Aorta (tissue), 5 donors: ENCODE measurements around the gene MAN2B2. TPM values are rescaled to one million over a fixed set of nuclear protein-coding genes. Genes with fewer than 3 reads are reported as not detected.
A peak's percentile ranks its signal among the peaks of the same experiment; 100 is the strongest.

Experiments used
- ATAC-seq: fragments of 200-7000 bp; cut with Tn5 transposase; one replicate; pipeline ENCODE4 v1.9.1; 2022; ENCODE audit warnings: moderate library complexity; ENCODE audit not compliant: low FRiP score
- DNase-seq, 2 donors: peaks; one replicate each; pipeline ENCODE4 v3.0.0-alpha.2; 2020
- H3K27ac ChIP-seq, 2 donors: one replicate each; pipeline ENCODE4 v1.5.1; 2013; ENCODE audit warnings: low read length in 2 of 2, mild to moderate bottlenecking in 2 of 2, moderate library complexity in 2 of 2, control low read depth in 1 of 2, inconsistent platforms in 1 of 2, low read depth in 1 of 2
- H3K27me3 ChIP-seq, 2 donors: one replicate each; pipeline ENCODE4 v1.6.1; 2013; ENCODE audit warnings: control low read depth in 1 of 2, low read length in 1 of 2, mild to moderate bottlenecking in 1 of 2, moderate library complexity in 1 of 2; ENCODE audit not compliant: insufficient read depth in 2 of 2, control insufficient read depth in 1 of 2
- H3K36me3 ChIP-seq, 2 donors: one replicate each; pipeline ENCODE4 v1.6.1; 2013; ENCODE audit warnings: control low read depth in 1 of 2, low read length in 1 of 2, mild to moderate bottlenecking in 1 of 2; ENCODE audit not compliant: insufficient read depth in 2 of 2, control insufficient read depth in 1 of 2
- H3K4me1 ChIP-seq, 2 donors: one replicate each; pipeline ENCODE4 v1.6.1; 2013; ENCODE audit warnings: low read length in 2 of 2, control low read depth in 1 of 2, mild to moderate bottlenecking in 1 of 2, moderate library complexity in 1 of 2; ENCODE audit not compliant: insufficient read depth in 2 of 2, control insufficient read depth in 1 of 2
- H3K4me3 ChIP-seq, 2 donors: one replicate each; pipeline ENCODE4 v1.5.1; 2013; ENCODE audit warnings: low read length in 2 of 2, control low read depth in 1 of 2, mild to moderate bottlenecking in 1 of 2
- H3K9me3 ChIP-seq: one replicate; pipeline ENCODE4 v1.6.1; 2013; ENCODE audit warnings: mild to moderate bottlenecking, low read length; ENCODE audit not compliant: control insufficient read depth
- WGBS, 2 donors: extraction: QIAGEN DNeasy Blood & Tissue Kit; methylation state at CpG; one replicate each; pipeline ENCODE4 v1.1.7; 2013; 5-methylcytosine and 5-hydroxymethylcytosine counted together
- intact Hi-C, 2 donors: fragments of 100-400 bp; cut with DNase I; formaldehyde crosslinking; loops; one replicate each; pipeline versions ENCODE4 v1.14.2 to v1.15.0; 2022
- long read RNA-seq, 2 donors: library from polyadenylated mRNA; unstranded; transcript quantifications; one replicate each; pipeline ENCODE4 v2.0.0, GENCODE V29; 2020 to 2021
- polyA plus RNA-seq, 2 donors: library from polyadenylated mRNA; stranded (reverse); fragments of 200-250 nt; gene quantifications; one replicate each; pipeline ENCODE4 v1.2.3, GENCODE V29; 2013
- total RNA-seq, 2 donors: library from RNA; stranded (reverse); fragmentation: NEBNext Ultra II Directional; extraction: Animal tissue kit (Norgen Biotek cat#: 25700); gene quantifications; one replicate each; pipeline ENCODE4 v1.2.1, GENCODE V29; 2021
- donor health status: healthy with polysubstance abuse.
- donor health status: Bipolar disorder and iron deficiency.
- donor health status: DM: no; HTN: no; CAD: no.
- donor health status: DM: no; HTN: no; CAD: no.
- donor health status: DM: yes; HTN: yes; CAD: no.

MAN2B2 gene
- total RNA-seq, result 10 to 100 TPM; 44.8 to 58.0 TPM
- 10 to 100 TPM; 13.1 to 40.3 TPM for polyA plus RNA-seq
- long read RNA-seq, donor 1, full-length matches to known transcripts, result 4 of 86 reads
- long read RNA-seq, donor 1, partial matches to known transcripts, result 74 of 86 reads
- long read RNA-seq, donor 1, other reads (novel, unspliced or antisense), result 8 of 86 reads
- long read RNA-seq, donor 2, full-length matches to known transcripts, result 3 of 28 reads
- long read RNA-seq, donor 2, partial matches to known transcripts, result 14 of 28 reads
- long read RNA-seq, donor 2, other reads (novel, unspliced or antisense), result 11 of 28 reads

DNA sequence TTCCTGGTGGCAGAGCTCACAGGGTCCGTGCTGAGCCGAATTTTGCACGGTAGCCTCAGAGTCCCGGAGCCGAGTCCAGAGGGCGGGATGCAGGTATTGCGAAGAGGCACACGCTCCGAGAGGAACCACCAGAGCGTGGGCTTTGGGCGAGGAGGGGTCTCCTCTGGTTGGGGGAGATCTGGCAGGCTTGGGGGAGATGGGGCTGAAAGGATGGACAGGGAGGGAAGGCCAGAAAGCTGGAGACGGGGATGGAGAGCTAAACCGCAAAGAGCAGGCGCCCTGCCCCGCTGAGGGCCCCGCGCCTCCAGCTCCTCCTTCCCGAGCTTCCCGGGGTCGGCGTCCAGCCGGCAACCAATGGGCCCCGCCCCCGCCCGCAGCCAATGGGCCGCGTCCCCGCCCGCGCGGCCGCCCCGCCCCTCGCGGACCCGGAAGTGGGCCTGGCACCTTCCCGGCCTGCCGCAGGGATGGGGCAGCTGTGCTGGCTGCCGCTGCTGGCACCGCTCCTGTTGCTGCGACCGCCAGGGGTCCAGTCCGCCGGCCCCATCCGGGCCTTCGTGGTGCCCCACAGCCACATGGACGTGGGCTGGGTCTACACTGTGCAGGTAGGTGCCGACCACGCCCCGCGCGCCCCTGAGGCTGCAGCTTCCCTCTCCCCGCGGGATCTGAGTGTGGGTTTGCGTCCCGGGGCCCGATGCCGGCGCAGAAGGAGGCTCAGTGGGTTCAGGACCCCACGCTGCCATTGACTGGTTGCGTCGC lies at the start of gene MAN2B2:
Gene MAN2B2, plus strand, starts transcription at position 443 of the 756 bp plus-strand sequence. Its CDS starts 22 bp downstream, at position 465.
- Histone ChIP-seq H3K4me3 (peak within 1 kb of the TSS; percentile 44 to 55), H3K27ac (no peak within 1 kb of the TSS), H3K4me1 (no peaks in the 10 kb centered on the region), H3K27me3 (no peaks in the 10 kb centered on the region), H3K36me3 (peaks cover 0 to 3% of the 10 kb centered on the region in 2 donors), H3K9me3 (no peaks in the 10 kb centered on the region)
- peak; percentile 94 for ATAC-seq
- DNase-seq, result peak; percentile 92 to 95
- WGBS, 2 donors, result 0 to 1% methylated on average over 47 to 62 of the region's 62 CpGs
- intact Hi-C loops, result no loop called here

DNA sequence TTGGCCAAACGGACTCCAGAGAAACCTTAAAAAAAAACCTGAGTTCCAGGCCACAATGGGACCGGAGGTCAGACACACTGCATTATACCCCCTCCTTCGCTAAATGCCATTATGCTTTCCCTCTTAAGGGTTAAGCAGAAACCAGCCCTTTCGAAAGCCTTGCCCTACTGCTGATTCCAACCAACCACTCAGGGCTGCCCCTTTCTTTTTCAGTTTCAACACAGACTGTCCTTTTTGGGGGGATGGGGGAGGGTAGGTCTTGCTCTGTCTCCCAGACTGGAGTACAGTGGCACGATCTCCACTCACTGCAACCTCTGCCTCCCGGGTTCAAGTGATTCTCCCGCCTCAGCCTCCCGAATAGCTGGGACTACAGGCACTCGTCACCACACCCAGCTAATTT lies 49.5 kb upstream of the MAN2B2 start:
- DNase-seq (no peak), ATAC-seq (no peak)
- 88 to 93% methylated on average over 9 of the region's 9 CpGs for WGBS, 2 donors

DNA sequence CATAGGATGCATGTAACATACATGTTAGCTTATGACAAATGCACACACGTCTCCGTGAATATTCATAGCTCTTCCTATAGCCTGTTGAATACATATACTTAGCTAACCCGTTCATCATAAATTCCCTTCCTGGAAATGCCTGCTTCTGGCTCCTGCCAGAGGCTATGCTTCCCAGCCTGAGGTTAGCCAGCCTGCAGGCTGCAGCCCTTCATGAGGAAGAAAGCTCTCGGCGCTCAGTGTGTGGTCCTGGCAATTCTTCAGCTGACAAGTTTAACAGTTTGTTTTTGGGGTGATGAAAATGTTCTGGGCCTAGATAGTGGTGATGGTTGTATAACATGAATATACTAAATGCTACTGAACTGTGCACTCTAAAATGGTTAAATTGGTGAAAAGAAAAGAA lies 48.8 kb upstream of the MAN2B2 start:
- H3K27me3 ChIP-seq, result no peaks in the 10 kb centered on the region
- ATAC-seq, result no peak
- H3K4me1 ChIP-seq, result no peaks in the 10 kb centered on the region
- H3K4me3 ChIP-seq, result no peak overlapping the region
- H3K9me3 ChIP-seq, result no peaks in the 10 kb centered on the region
- no peaks in the 10 kb centered on the region for H3K36me3 ChIP-seq
- H3K27ac ChIP-seq, result no peak overlapping the region
- no peak for DNase-seq
- intact Hi-C loops, result no loop called here
- WGBS, 2 donors, result 65 to 70% methylated on average over 5 of the region's 5 CpGs

More for the DNA sequence above, 49.5 kb upstream of the MAN2B2 start:
- intact Hi-C loops, result no loop called here
- Histone ChIP-seq H3K27me3 (no peaks in the 10 kb centered on the region), H3K9me3 (no peaks in the 10 kb centered on the region), H3K27ac (no peak overlapping the region), H3K36me3 (no peaks in the 10 kb centered on the region), H3K4me3 (no peak overlapping the region), H3K4me1 (no peaks in the 10 kb centered on the region)

DNA sequence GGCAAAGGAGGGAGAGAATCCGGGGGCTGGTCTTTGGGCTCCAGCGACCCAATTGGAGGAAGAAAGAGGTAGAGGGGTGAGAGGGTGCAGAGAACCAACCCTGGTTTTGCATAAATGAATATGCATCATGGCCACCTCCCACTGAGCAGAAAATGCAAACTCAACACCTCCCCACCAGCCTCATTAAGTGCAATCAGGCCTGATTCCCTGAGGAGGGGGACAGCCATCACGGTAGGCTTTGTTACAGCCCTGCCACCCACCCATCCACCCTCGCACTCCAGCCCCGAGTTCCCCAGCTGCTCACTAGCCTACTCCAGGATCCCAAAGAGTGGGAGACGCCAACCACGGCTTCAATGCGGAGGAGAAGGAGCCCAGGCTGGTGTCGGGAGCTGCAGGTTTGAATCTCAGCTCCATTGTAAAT lies 48.3 kb upstream of the MAN2B2 start:
- intact Hi-C loops, result no loop called here
- DNase-seq (no peak), ATAC-seq (no peak)
- H3K4me3 ChIP-seq, result no peak overlapping the region
- WGBS, 2 donors, result 62 to 70% methylated on average over 9 of the region's 9 CpGs
- no peaks in the 10 kb centered on the region for H3K9me3 ChIP-seq
- no peaks in the 10 kb centered on the region for H3K4me1 ChIP-seq
- no peak overlapping the region for H3K27ac ChIP-seq
- H3K27me3 ChIP-seq, result no peaks in the 10 kb centered on the region
- H3K36me3 ChIP-seq, result no peaks in the 10 kb centered on the region

DNA sequence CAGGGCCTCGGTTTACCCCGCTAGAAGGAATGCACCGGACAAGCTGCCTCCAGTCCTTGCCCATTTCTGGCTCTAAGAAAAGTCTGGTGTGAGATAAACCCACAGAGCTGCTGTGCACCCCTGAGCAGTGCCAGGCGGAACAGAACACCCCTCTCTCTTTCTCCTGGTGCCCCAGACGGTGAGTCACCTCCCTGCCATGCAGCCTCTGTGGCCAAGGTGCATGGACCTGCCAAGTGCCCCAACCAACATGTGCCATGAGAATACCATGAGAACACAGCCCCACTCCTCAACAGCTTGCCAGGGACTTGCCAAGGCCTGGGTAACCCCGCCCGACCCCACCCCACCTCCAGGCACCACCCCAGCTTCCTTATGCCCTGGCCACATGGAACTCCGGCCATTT lies 47.7 kb upstream of the MAN2B2 start:
- H3K4me1 ChIP-seq, result no peaks in the 10 kb centered on the region
- intact Hi-C loops, result no loop called here
- H3K27ac ChIP-seq, result no peak overlapping the region
- H3K27me3 ChIP-seq, result no peaks in the 10 kb centered on the region
- no peak for DNase-seq
- no peak for ATAC-seq
- H3K9me3 ChIP-seq, result peaks cover 1% of the 10 kb centered on the region
- no peaks in the 10 kb centered on the region for H3K36me3 ChIP-seq
- no peak overlapping the region for H3K4me3 ChIP-seq
- 74 to 83% methylated on average over 7 to 8 of the region's 8 CpGs for WGBS, 2 donors

DNA sequence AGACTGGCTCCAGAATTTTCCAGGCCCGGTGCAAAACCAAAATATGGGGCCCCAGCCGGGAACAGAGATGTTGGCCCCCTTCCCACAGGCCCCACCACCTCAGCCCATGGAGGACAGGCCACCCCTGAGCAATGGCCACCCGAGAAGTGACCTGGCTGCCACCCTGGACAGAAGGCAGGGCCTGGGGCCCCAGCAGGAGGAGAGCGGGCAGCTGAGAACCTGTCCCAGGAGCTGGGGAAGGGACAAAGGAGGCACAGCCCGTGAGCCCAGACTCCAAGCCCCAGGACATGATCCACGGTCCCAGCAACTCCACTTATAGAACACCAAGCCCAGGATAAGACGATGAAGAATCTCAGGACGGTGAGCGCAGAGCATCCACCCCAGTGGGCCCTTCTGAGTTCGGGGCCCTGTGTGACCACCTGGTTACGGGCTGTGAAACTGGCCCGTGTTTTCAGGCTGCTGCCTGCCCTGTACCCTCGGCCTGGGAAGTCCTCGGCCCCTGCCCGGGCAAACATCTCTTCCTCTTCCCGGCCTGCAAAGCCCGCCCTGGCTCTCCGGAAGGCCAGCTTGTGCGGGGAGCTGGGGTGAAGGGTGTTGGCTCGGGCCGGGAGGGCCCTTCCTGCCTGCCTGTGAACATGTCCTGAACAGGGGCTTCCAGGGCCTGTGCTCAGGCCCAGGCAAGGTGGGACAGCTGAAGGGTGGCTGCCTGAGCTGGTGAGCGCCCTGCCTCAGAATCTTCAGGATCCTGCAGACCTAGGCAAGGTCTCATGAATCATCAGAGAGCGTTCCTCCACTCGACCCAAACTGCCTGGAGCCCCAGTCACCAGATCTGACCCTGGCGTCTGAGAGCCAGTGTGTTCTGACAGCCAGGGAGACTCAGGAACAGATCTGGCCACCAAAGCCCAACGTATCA lies 47.0 kb upstream of the MAN2B2 start:
- no peaks in the 10 kb centered on the region for H3K27me3 ChIP-seq
- WGBS, 2 donors, result 86 to 89% methylated on average over 26 of the region's 26 CpGs
- H3K4me1 ChIP-seq, result no peaks in the 10 kb centered on the region
- H3K9me3 ChIP-seq, result peaks cover 4% of the 10 kb centered on the region
- ATAC-seq (no peak), DNase-seq (peak in 1 of 2 donors; percentile 66)
- no peak overlapping the region for H3K27ac ChIP-seq
- no peaks in the 10 kb centered on the region for H3K36me3 ChIP-seq
- intact Hi-C loops, result no loop called here
- no peak overlapping the region for H3K4me3 ChIP-seq

DNA sequence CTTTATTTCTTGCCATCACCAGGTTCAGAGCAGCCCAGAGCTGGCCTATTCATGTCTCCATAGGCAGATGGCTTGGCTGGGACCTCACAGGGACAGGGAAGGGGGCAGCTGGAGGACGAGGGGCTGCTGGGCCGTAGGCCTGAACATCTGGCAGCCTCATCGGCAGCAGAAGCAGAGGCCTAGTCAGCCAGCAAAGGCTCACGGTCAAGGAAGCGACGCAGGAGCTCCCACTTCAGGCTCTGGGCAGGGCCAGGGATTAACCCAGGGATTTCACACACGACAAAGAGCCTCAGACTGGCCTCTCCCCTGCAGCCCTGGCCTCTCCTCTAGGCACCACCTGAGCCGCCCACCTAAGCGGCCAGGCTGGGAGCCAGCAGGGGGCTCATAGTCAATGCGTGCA lies 46.0 kb upstream of the MAN2B2 start:
- DNase-seq, result no peak
- no peaks in the 10 kb centered on the region for H3K36me3 ChIP-seq
- 71 to 76% methylated on average over 10 of the region's 10 CpGs for WGBS, 2 donors
- H3K27me3 ChIP-seq, result no peaks in the 10 kb centered on the region
- no peak overlapping the region for H3K27ac ChIP-seq
- no peaks in the 10 kb centered on the region for H3K4me1 ChIP-seq
- H3K9me3 ChIP-seq, result peaks cover 4% of the 10 kb centered on the region
- ATAC-seq, result no peak
- H3K4me3 ChIP-seq, result no peak overlapping the region
- intact Hi-C loops, result no loop called here

DNA sequence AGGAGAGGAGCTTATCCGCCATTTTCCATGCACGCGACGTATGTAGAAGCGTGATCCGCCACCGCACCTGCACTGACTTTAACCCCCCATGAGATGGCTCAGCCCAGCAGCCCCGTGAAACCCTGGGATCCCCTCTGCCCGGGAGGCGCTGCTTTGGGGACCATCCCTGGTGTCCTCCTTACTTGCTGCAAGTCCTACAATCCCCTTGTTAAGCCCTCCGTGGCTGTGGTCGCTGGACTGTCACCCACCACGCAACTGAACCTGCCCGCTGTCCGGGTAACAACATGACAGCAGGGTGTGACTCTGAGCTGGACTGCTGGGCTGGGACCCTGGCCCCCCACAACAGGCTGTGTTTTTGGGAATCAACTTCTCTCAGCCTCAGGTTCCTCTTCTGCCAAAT lies 44.7 kb upstream of the MAN2B2 start:
- intact Hi-C loops, result no loop called here
- Histone ChIP-seq H3K4me1 (no peaks in the 10 kb centered on the region), H3K27ac (no peak overlapping the region), H3K4me3 (no peak overlapping the region), H3K36me3 (no peaks in the 10 kb centered on the region), H3K27me3 (no peaks in the 10 kb centered on the region), H3K9me3 (peaks cover 4% of the 10 kb centered on the region)
- 86 to 94% methylated on average over 15 of the region's 15 CpGs for WGBS, 2 donors
- ATAC-seq (no peak), DNase-seq (peak in 1 of 2 donors; percentile 65)
